Liver (tissue), 9 donors: ENCODE data around the gene LRRC2. TPM values are rescaled to one million over a fixed set of nuclear protein-coding genes. Genes with fewer than 3 reads are reported as not detected.
"Not testable (repeated sequence)": the region's sequence is repeated elsewhere in the genome, so short reads cannot be mapped to it uniquely, and the experiment has no call there.

Experiments
- DNase-seq: peaks from one replicate; pipeline ENCODE4 v3.0.0-alpha.2; 2017; ENCODE audit warnings: low spot score
- H3K27ac ChIP-seq, 2 donors: one replicate each; pipeline ENCODE4 v1.7.0; 2013; ENCODE audit warnings: inconsistent platforms in 2 of 2, low read length in 2 of 2, control low read depth in 1 of 2, low read depth in 1 of 2, mild to moderate bottlenecking in 1 of 2
- H3K27me3 ChIP-seq, 4 donors: one replicate each; pipeline versions ENCODE4 v1.6.1 to v1.7.0; 2013; ENCODE audit warnings: low read length in 3 of 4, inconsistent platforms in 1 of 4, mild to moderate bottlenecking in 1 of 4, moderate library complexity in 1 of 4; ENCODE audit not compliant: control insufficient read depth in 4 of 4, insufficient read depth in 4 of 4
- H3K36me3 ChIP-seq, 4 donors: one replicate each; pipeline versions ENCODE4 v1.6.1 to v1.7.0; 2013; ENCODE audit warnings: low read length in 3 of 4, mild to moderate bottlenecking in 3 of 4, low read depth in 1 of 4, moderate library complexity in 1 of 4; ENCODE audit not compliant: control insufficient read depth in 4 of 4, insufficient read depth in 3 of 4
- H3K4me1 ChIP-seq, 4 donors: one replicate each; pipeline versions ENCODE4 v1.6.1 to v1.7.0; 2013; ENCODE audit warnings: low read length in 3 of 4, mild to moderate bottlenecking in 3 of 4, moderate library complexity in 1 of 4; ENCODE audit not compliant: control insufficient read depth in 4 of 4, insufficient read depth in 4 of 4
- H3K4me3 ChIP-seq, 3 donors: one replicate each; pipeline versions ENCODE4 v1.6.1 to v1.7.0; 2013; ENCODE audit warnings: low read length in 3 of 3, control low read depth in 1 of 3, low read depth in 1 of 3, mild to moderate bottlenecking in 1 of 3
- H3K9ac ChIP-seq, 2 donors: one replicate each; pipeline ENCODE4 v1.7.0; 2013; ENCODE audit warnings: low read length in 2 of 2, mild to moderate bottlenecking in 2 of 2, moderate library complexity in 2 of 2, control low read depth in 1 of 2, low read depth in 1 of 2
- H3K9me3 ChIP-seq, 4 donors: one replicate each; pipeline versions ENCODE4 v1.6.1 to v1.7.0; 2013; ENCODE audit warnings: low read length in 3 of 4; ENCODE audit not compliant: control insufficient read depth in 4 of 4
- ATF3 ChIP-seq: IDR thresholded peaks from 2 replicates; pipeline ENCODE4 v1.6.1; 2016; ENCODE audit warnings: antibody characterized with exemption
- CTCF ChIP-seq: fragments of 150-350 bp; IDR thresholded peaks from 2 replicates; pipeline ENCODE4 v1.5.1; 2017; ENCODE audit warnings: improper control_type of control experiment, low read depth, low read length; ENCODE audit not compliant: missing input control
- EGR1 ChIP-seq, 2 donors: IDR thresholded peaks; 2 replicates each; pipeline ENCODE4 v1.6.1; 2016 to 2018; ENCODE audit warnings: antibody characterized with exemption in 2 of 2, low read depth in 2 of 2
- FOXA1 ChIP-seq: IDR thresholded peaks from 2 replicates; pipeline ENCODE4 v1.6.1; 2016; ENCODE audit warnings: antibody characterized with exemption
- FOXA2 ChIP-seq: IDR thresholded peaks from 2 replicates; pipeline ENCODE4 v1.6.1; 2016; ENCODE audit warnings: antibody characterized with exemption
- GABPA ChIP-seq, 2 donors: IDR thresholded peaks in 1 of 2; conservative IDR thresholded peaks in 1 of 2; 2 replicates each; pipeline ENCODE4 v1.6.1; 2016; ENCODE audit warnings: antibody characterized with exemption in 2 of 2, mild to moderate bottlenecking in 1 of 2, moderate library complexity in 1 of 2
- HNF4A ChIP-seq, 2 donors: conservative IDR thresholded peaks; 2 replicates each; pipeline ENCODE4 v1.6.1; 2016; ENCODE audit warnings: antibody characterized with exemption in 2 of 2, mild to moderate bottlenecking in 2 of 2
- HNF4G ChIP-seq: IDR thresholded peaks from 2 replicates; pipeline ENCODE4 v1.6.1; 2016; ENCODE audit warnings: antibody characterized with exemption
- JUND ChIP-seq, 2 donors: IDR thresholded peaks; 2 replicates each; pipeline ENCODE4 v1.6.1; 2016; ENCODE audit warnings: antibody characterized with exemption in 2 of 2
- MAX ChIP-seq: IDR thresholded peaks from 2 replicates; pipeline ENCODE4 v1.6.1; 2016; ENCODE audit warnings: antibody characterized with exemption
- NR2F2 ChIP-seq: IDR thresholded peaks from 2 replicates; pipeline ENCODE4 v1.6.1; 2016; ENCODE audit warnings: antibody characterized with exemption
- RAD21 ChIP-seq, 2 donors: IDR thresholded peaks; 2 replicates each; pipeline ENCODE4 v1.6.1; 2016; ENCODE audit warnings: antibody characterized with exemption in 2 of 2, mild to moderate bottlenecking in 2 of 2
- REST ChIP-seq: IDR thresholded peaks from 2 replicates; pipeline ENCODE4 v1.6.1; 2016; ENCODE audit warnings: antibody characterized with exemption, mild to moderate bottlenecking
- RXRA ChIP-seq, 2 donors: IDR thresholded peaks; 2 replicates each; pipeline ENCODE4 v1.6.1; 2017 to 2018; ENCODE audit warnings: antibody characterized with exemption in 2 of 2, mild to moderate bottlenecking in 1 of 2
- SP1 ChIP-seq: IDR thresholded peaks from 2 replicates; pipeline ENCODE4 v1.6.1; 2018; ENCODE audit warnings: antibody characterized with exemption, mild to moderate bottlenecking
- TAF1 ChIP-seq: conservative IDR thresholded peaks from 2 replicates; pipeline ENCODE4 v1.6.1; 2016; ENCODE audit warnings: antibody characterized with exemption, mild to moderate bottlenecking
- YY1 ChIP-seq: IDR thresholded peaks from 2 replicates; pipeline ENCODE4 v1.6.1; 2016; ENCODE audit warnings: antibody characterized with exemption, mild to moderate bottlenecking
- WGBS: extraction: QIAGEN DNeasy Blood & Tissue Kit; methylation state at CpG from one replicate; pipeline ENCODE4 v1.1.7; 2013; 5-methylcytosine and 5-hydroxymethylcytosine counted together
- polyA plus RNA-seq, 2 donors: library from polyadenylated mRNA; stranded (reverse) in 1 of 2; unstranded in 1 of 2; fragments of 200-250 nt in 1 of 2; fragments of >200 nt in 1 of 2; fragmentation: Nextera tagmentation in 1 of 2; extraction: Ambion mirVana in 1 of 2; gene quantifications; one replicate each; pipeline versions ENCODE4 v1.2.1 to v1.2.3, GENCODE V29; 2013 to 2015
- total RNA-seq, 2 donors: library from RNA; depleted of rRNA; stranded (reverse); fragments of >200 nt; gene quantifications; one replicate each; pipeline ENCODE4 v1.2.3, GENCODE V29; 2014
- donor health status: healthy.
- donor health status: healthy.
- donor health status: healthy.
- donor health status: healthy.
- donor health status: healthy.

LRRC2 gene
- total and polyA plus RNA-seq, 4 donors = 0.93 to 7.6 (median 4.2) TPM

GRCh38 chr3:46538803-46539442 is 27.2 kb downstream of the LRRC2 start:
- Histone ChIP-seq H3K4me1 (peaks cover 0 to 9% (median 4%) of the 10 kb centered on the region in 4 donors), H3K4me3 (no peak overlapping the region)
- DNase-seq = no peak

GRCh38 chr3:46538425-46538802 is 27.7 kb downstream of the LRRC2 start:
- not testable (repeated sequence) for H3K4me1 ChIP-seq, H3K27ac ChIP-seq, H3K9ac ChIP-seq, H3K9me3 ChIP-seq, H3K36me3 ChIP-seq, H3K27me3 ChIP-seq, DNase-seq, H3K4me3 ChIP-seq
- WGBS = 66% methylated on average over 5 of the region's 5 CpGs

More at GRCh38 chr3:46538803-46539442, 27.2 kb downstream of the LRRC2 start:
- 62% methylated on average over 14 of the region's 14 CpGs for WGBS
- H3K36me3 ChIP-seq = peaks cover 0 to 2% (median 0%) of the 10 kb centered on the region in 4 donors
- no peak for TF ChIP-seq GABPA (IDR thresholded peaks at IDR 0.05 in 1 of 2, conservative IDR thresholded peaks at IDR 0.05 in 1 of 2)
- no peak for TF ChIP-seq NR2F2
- TF ChIP-seq TAF1 = no peak
- no peak for TF ChIP-seq YY1
- TF ChIP-seq EGR1 (IDR thresholded peaks at IDR 0.05; ENCODE audit: low read depth in 2 of 2) = no peak
- no peak for TF ChIP-seq HNF4G
- no peaks in the 10 kb centered on the region for H3K27me3 ChIP-seq
- H3K27ac ChIP-seq = no peak overlapping the region
- H3K9ac ChIP-seq = no peak overlapping the region
- H3K9me3 ChIP-seq = no peaks in the 10 kb centered on the region

- 92% methylated on average over 5 of the region's 5 CpGs for WGBS
- no peaks in the 10 kb centered on the region for H3K27me3 ChIP-seq
- H3K9me3 ChIP-seq = no peaks in the 10 kb centered on the region
- peaks cover 0 to 9% (median 4%) of the 10 kb centered on the region in 4 donors for H3K4me1 ChIP-seq
- no peak overlapping the region for H3K4me3 ChIP-seq
- H3K27ac ChIP-seq = no peak overlapping the region
- H3K9ac ChIP-seq = no peak overlapping the region
- no peak for DNase-seq
- H3K36me3 ChIP-seq = peaks cover 0 to 2% (median 0%) of the 10 kb centered on the region in 4 donors
- TF ChIP-seq JUND (IDR thresholded peaks at IDR 0.05) (no peak), GABPA (IDR thresholded peaks at IDR 0.05 in 1 of 2, conservative IDR thresholded peaks at IDR 0.05 in 1 of 2) (no peak), REST (no peak), CTCF (no peak), RAD21 (IDR thresholded peaks at IDR 0.05) (no peak), TAF1 (no peak), ATF3 (no peak), RXRA (IDR thresholded peaks at IDR 0.05) (no peak), YY1 (no peak), NR2F2 (no peak), FOXA1 (no peak), EGR1 (IDR thresholded peaks at IDR 0.05; ENCODE audit: low read depth in 2 of 2) (no peak), FOXA2 (no peak), HNF4A (conservative IDR thresholded peaks at IDR 0.05) (no peak), SP1 (no peak), MAX (no peak)
Measured at GRCh38 chr3:46537779-46538178, 28.3 kb downstream of the LRRC2 start.
